Gastroesophageal sphincter (tissue), 3 donors: ENCODE results near the gene LY6G6D.

Source experiments
- CTCF ChIP-seq, 4 experiments: fragments of 200-600 bp in 2 of 4; fragments of 450-650 bp in 2 of 4; sonication (generic) in 1 of 4; IDR thresholded peaks; one replicate each; pipeline ENCODE4 v1.5.1; 2017 to 2019; ENCODE audit warnings: antibody characterized with exemption in 4 of 4, mild to moderate bottlenecking in 2 of 4, moderate library complexity in 2 of 4
- EP300 ChIP-seq: sonication (generic); formaldehyde crosslinking; IDR thresholded peaks from one replicate; pipeline ENCODE4 v1.6.1; 2017; ENCODE audit warnings: antibody characterized with exemption, mild to moderate bottlenecking
- POLR2A ChIP-seq, 2 donors: fragments of 450-650 bp; IDR thresholded peaks; one replicate each; pipeline ENCODE4 v1.6.1; 2017; ENCODE audit warnings: antibody characterized with exemption in 2 of 2, mild to moderate bottlenecking in 2 of 2, moderate library complexity in 1 of 2

GRCh38 chr6:31729515-31729978 is 14.4 kb downstream of the LY6G6D start:
- TF ChIP-seq CTCF (IDR thresholded peaks at IDR 0.05): peak in 2 of 4 experiments; percentile 63 to 75
- no peak for TF ChIP-seq POLR2A (IDR thresholded peaks at IDR 0.05)
- no peak for TF ChIP-seq EP300
